ENCODE data around the gene FOS. TPM values are rescaled to one million over a fixed set of nuclear protein-coding genes. Genes with fewer than 3 reads are reported as not detected.

The FOS gene
- total RNA-seq, 1 experiment from 2014 or later = 23.9 TPM

DNA sequence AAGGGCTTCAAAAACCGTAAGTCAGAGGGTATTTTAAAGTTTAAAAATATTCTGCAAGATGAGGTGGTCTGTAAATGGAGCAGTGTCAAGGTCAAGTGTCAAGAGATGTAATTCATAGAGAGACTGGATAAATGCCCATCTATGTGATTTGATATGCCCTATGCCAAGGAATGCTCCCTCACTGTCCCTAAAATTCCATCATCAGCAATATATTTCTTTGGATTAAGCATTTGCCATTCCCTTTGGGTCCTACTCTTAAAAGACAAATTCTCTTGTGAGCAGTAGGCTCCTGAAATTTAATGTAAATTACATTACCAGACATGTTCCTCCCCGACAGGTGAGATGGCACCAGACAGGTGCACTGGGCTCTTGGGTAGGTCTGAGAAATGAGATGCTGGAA, 16.0 kb upstream of the FOS start:
- H3K27ac Mint-ChIP-seq = no peak overlapping the region
- no peaks in the 10 kb centered on the region for H3K36me3 Mint-ChIP-seq
- no peak overlapping the region for H3K4me3 Mint-ChIP-seq
- TF ChIP-seq, protein P1, sequence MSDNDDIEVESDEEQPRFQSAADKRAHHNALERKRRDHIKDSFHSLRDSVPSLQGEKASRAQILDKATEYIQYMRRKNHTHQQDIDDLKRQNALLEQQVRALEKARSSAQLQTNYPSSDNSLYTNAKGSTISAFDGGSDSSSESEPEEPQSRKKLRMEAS (CRISPR knock-in tag; IDR thresholded peaks at IDR 0.05) = no peak
- TF ChIP-seq ETV6 (CRISPR knock-in tag; IDR thresholded peaks at IDR 0.05) (no peak), TEAD1 (CRISPR knock-in tag; IDR thresholded peaks at IDR 0.05) (no peak)
- TF ChIP-seq, protein P2, sequence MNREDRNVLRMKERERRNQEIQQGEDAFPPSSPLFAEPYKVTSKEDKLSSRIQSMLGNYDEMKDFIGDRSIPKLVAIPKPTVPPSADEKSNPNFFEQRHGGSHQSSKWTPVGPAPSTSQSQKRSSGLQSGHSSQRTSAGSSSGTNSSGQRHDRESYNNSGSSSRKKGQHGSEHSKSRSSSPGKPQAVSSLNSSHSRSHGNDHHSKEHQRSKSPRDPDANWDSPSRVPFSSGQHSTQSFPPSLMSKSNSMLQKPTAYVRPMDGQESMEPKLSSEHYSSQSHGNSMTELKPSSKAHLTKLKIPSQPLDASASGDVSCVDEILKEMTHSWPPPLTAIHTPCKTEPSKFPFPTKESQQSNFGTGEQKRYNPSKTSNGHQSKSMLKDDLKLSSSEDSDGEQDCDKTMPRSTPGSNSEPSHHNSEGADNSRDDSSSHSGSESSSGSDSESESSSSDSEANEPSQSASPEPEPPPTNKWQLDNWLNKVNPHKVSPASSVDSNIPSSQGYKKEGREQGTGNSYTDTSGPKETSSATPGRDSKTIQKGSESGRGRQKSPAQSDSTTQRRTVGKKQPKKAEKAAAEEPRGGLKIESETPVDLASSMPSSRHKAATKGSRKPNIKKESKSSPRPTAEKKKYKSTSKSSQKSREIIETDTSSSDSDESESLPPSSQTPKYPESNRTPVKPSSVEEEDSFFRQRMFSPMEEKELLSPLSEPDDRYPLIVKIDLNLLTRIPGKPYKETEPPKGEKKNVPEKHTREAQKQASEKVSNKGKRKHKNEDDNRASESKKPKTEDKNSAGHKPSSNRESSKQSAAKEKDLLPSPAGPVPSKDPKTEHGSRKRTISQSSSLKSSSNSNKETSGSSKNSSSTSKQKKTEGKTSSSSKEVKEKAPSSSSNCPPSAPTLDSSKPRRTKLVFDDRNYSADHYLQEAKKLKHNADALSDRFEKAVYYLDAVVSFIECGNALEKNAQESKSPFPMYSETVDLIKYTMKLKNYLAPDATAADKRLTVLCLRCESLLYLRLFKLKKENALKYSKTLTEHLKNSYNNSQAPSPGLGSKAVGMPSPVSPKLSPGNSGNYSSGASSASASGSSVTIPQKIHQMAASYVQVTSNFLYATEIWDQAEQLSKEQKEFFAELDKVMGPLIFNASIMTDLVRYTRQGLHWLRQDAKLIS (CRISPR knock-in tag; IDR thresholded peaks at IDR 0.05; ENCODE audit: borderline replicate concordance) = no peak
- TF ChIP-seq, protein P3, sequence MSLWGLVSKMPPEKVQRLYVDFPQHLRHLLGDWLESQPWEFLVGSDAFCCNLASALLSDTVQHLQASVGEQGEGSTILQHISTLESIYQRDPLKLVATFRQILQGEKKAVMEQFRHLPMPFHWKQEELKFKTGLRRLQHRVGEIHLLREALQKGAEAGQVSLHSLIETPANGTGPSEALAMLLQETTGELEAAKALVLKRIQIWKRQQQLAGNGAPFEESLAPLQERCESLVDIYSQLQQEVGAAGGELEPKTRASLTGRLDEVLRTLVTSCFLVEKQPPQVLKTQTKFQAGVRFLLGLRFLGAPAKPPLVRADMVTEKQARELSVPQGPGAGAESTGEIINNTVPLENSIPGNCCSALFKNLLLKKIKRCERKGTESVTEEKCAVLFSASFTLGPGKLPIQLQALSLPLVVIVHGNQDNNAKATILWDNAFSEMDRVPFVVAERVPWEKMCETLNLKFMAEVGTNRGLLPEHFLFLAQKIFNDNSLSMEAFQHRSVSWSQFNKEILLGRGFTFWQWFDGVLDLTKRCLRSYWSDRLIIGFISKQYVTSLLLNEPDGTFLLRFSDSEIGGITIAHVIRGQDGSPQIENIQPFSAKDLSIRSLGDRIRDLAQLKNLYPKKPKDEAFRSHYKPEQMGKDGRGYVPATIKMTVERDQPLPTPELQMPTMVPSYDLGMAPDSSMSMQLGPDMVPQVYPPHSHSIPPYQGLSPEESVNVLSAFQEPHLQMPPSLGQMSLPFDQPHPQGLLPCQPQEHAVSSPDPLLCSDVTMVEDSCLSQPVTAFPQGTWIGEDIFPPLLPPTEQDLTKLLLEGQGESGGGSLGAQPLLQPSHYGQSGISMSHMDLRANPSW (CRISPR knock-in tag; conservative IDR thresholded peaks at IDR 0.05; ENCODE audit: low read depth) = no peak
- H3K9me3 Mint-ChIP-seq = no peaks in the 10 kb centered on the region
- H3K27me3 Mint-ChIP-seq (ENCODE audit: low read depth) = peaks cover 3% of the 10 kb centered on the region; the same call in 1 of the 2 replicates
- ATAC-seq = no peak
- CTCF ChIA-PET = no interaction called here
- H3K4me1 Mint-ChIP-seq = peaks cover 22% of the 10 kb centered on the region
- POLR2A ChIA-PET = no interaction called here
- DNase-seq (ENCODE audit: low spot score) = no peak

DNA sequence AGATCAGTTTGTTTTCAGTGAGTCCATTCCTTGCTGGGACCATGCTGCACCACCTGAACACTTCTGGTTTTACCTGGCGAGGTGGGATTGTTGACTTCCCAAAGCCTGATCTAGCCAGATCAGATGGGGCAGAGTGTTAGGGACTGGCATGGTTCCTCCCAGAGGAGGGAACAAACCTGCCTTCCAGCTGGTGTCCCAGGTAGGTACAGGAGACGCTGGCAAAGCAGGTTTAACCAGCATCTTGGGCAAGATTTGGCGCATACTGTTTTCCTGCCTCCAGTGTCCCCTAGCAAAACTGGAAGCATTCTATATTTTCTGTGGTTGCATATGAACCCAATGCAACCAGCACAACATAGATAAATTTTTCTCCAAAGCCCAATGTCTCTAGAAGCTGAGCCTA, 14.6 kb upstream of the FOS start:
- no peak for ATAC-seq
- no peak for DNase-seq (ENCODE audit: low spot score)
- CTCF ChIA-PET = no interaction called here
- Mint-ChIP-seq H3K27me3 (ENCODE audit: low read depth) (peaks cover 3% of the 10 kb centered on the region; the same call in 1 of the 2 replicates), H3K4me3 (no peak overlapping the region), H3K9me3 (no peaks in the 10 kb centered on the region), H3K4me1 (peaks cover 22% of the 10 kb centered on the region), H3K27ac (no peak overlapping the region), H3K36me3 (no peaks in the 10 kb centered on the region)
- no peak for TF ChIP-seq SMAD4 (CRISPR knock-in tag; IDR thresholded peaks at IDR 0.05)
- no peak for TF ChIP-seq MXD4 (CRISPR knock-in tag; IDR thresholded peaks at IDR 0.05; ENCODE audit: borderline replicate concordance)
- no peak for TF ChIP-seq ZNF232 (CRISPR knock-in tag; IDR thresholded peaks at IDR 0.05)
- TF ChIP-seq GABPB1 (CRISPR knock-in tag; IDR thresholded peaks at IDR 0.05) = no peak
- TF ChIP-seq JAZF1 (CRISPR knock-in tag; IDR thresholded peaks at IDR 0.05) = no peak
- TF ChIP-seq, protein P4, sequence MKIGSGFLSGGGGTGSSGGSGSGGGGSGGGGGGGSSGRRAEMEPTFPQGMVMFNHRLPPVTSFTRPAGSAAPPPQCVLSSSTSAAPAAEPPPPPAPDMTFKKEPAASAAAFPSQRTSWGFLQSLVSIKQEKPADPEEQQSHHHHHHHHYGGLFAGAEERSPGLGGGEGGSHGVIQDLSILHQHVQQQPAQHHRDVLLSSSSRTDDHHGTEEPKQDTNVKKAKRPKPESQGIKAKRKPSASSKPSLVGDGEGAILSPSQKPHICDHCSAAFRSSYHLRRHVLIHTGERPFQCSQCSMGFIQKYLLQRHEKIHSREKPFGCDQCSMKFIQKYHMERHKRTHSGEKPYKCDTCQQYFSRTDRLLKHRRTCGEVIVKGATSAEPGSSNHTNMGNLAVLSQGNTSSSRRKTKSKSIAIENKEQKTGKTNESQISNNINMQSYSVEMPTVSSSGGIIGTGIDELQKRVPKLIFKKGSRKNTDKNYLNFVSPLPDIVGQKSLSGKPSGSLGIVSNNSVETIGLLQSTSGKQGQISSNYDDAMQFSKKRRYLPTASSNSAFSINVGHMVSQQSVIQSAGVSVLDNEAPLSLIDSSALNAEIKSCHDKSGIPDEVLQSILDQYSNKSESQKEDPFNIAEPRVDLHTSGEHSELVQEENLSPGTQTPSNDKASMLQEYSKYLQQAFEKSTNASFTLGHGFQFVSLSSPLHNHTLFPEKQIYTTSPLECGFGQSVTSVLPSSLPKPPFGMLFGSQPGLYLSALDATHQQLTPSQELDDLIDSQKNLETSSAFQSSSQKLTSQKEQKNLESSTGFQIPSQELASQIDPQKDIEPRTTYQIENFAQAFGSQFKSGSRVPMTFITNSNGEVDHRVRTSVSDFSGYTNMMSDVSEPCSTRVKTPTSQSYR (CRISPR knock-in tag; IDR thresholded peaks at IDR 0.05) = no peak
- TF ChIP-seq RELA (CRISPR knock-in tag; IDR thresholded peaks at IDR 0.05; ENCODE audit: borderline replicate concordance) = no peak
- POLR2A ChIA-PET = no interaction called here

DNA sequence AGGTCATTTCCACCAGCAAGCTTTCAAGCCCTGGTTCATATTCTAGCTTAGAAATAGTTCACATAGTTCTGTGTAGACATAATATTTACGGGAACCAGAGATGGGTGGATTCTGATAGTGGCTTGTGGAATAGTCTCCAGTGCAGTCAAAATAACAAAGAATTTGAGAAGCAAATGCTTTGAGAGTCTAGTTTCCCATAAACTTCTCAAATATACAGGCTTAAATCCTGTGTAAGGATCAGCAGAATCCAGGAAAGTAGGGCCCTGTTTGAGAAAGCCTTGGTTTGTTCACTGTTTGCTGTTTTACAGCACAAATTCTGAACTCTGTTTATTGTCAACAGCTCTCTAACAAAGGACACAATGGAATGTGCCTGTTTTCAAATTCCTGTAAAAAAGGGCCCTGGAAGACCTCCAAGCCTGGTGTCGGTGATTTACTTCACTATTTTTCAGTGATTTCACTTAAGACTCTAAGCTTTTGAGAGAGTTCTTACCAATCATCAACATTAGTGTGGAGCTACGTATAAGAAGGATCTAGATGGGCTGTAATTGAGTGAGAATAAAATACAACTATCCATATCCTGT, 11.4 kb upstream of the FOS start:
- Mint-ChIP-seq H3K27ac (peak overlapping the region; percentile 31), H3K27me3 (ENCODE audit: low read depth) (no peaks in the 10 kb centered on the region), H3K36me3 (no peaks in the 10 kb centered on the region), H3K4me3 (no peak overlapping the region), H3K4me1 (peaks cover 20% of the 10 kb centered on the region), H3K9me3 (no peaks in the 10 kb centered on the region)
- DNase-seq (ENCODE audit: low spot score) (no peak), ATAC-seq (peak; percentile 36)
- ChIA-PET CTCF (interaction anchor here (0.7 to 1.0 kb wide), 2 partner anchors 8 to 28 kb away, joined by 3 read pairs; no protein-coding TSS in a partner anchor), POLR2A (interaction anchor here (0.7 to 1.7 kb wide), 8 partner anchors 8 to 1250 kb away, joined by 4 to 12 read pairs (median 6); partner anchors contain the start of gene FOS)
- TF ChIP-seq, protein P5, sequence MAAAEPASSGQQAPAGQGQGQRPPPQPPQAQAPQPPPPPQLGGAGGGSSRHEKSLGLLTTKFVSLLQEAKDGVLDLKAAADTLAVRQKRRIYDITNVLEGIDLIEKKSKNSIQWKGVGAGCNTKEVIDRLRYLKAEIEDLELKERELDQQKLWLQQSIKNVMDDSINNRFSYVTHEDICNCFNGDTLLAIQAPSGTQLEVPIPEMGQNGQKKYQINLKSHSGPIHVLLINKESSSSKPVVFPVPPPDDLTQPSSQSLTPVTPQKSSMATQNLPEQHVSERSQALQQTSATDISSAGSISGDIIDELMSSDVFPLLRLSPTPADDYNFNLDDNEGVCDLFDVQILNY (CRISPR knock-in tag; IDR thresholded peaks at IDR 0.05) = no peak
- TF ChIP-seq, protein P6, sequence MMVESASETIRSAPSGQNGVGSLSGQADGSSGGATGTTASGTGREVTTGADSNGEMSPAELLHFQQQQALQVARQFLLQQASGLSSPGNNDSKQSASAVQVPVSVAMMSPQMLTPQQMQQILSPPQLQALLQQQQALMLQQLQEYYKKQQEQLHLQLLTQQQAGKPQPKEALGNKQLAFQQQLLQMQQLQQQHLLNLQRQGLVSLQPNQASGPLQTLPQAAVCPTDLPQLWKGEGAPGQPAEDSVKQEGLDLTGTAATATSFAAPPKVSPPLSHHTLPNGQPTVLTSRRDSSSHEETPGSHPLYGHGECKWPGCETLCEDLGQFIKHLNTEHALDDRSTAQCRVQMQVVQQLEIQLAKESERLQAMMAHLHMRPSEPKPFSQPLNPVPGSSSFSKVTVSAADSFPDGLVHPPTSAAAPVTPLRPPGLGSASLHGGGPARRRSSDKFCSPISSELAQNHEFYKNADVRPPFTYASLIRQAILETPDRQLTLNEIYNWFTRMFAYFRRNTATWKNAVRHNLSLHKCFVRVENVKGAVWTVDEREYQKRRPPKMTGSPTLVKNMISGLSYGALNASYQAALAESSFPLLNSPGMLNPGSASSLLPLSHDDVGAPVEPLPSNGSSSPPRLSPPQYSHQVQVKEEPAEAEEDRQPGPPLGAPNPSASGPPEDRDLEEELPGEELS (CRISPR knock-in tag; IDR thresholded peaks at IDR 0.05) = no peak
- TF ChIP-seq, protein P7, sequence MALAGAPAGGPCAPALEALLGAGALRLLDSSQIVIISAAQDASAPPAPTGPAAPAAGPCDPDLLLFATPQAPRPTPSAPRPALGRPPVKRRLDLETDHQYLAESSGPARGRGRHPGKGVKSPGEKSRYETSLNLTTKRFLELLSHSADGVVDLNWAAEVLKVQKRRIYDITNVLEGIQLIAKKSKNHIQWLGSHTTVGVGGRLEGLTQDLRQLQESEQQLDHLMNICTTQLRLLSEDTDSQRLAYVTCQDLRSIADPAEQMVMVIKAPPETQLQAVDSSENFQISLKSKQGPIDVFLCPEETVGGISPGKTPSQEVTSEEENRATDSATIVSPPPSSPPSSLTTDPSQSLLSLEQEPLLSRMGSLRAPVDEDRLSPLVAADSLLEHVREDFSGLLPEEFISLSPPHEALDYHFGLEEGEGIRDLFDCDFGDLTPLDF (CRISPR knock-in tag; IDR thresholded peaks at IDR 0.05) = no peak
- no peak for TF ChIP-seq ZNF263 (CRISPR knock-in tag; IDR thresholded peaks at IDR 0.05; ENCODE audit: low read depth)

Data from WTC11 (cell line).